WTC11 (cell line): Measurements from ENCODE around the gene ICOS. TPM values are rescaled to one million over a fixed set of nuclear protein-coding genes. Genes with fewer than 3 reads are reported as not detected.

Experiments
- ATAC-seq: fragments of 200-7000 bp; cut with Tn5 transposase; 2 replicates; pipeline ENCODE4 v1.10.0; 2021; ENCODE audit warnings: mild to moderate bottlenecking, moderate library complexity
- CTCF ChIA-PET: fragments of 300-600 bp; sonication (Branson Sonifier 250); formaldehyde crosslinking; loops from one replicate; lab custom pipeline; 2021; ENCODE audit warnings: antibody characterized with exemption; lab: Charles Lee
- POLR2A ChIA-PET: fragments of 350-600 bp; sonication (Branson Sonifier 250); formaldehyde crosslinking; loops from one replicate; lab custom pipeline; 2021; ENCODE audit warnings: antibody characterized with exemption; lab: Charles Lee
- DNase-seq: peaks from one replicate; pipeline ENCODE4 v3.0.0; 2021; ENCODE audit warnings: low spot score
- H3K27ac Mint-ChIP-seq: 2 replicates; pipeline ENCODE4 v1.8.0; 2021; ENCODE audit warnings: mixed read lengths
- H3K27me3 Mint-ChIP-seq: 2 replicates; pipeline ENCODE4 v1.8.0; 2021; ENCODE audit warnings: low read depth, mild to moderate bottlenecking, moderate library complexity, mixed read lengths
- H3K36me3 Mint-ChIP-seq: 2 replicates; pipeline ENCODE4 v1.8.0; 2021; ENCODE audit warnings: mixed read lengths
- H3K4me1 Mint-ChIP-seq: 2 replicates; pipeline ENCODE4 v1.8.0; 2022; ENCODE audit warnings: mixed read lengths
- H3K4me3 Mint-ChIP-seq: 2 replicates; pipeline ENCODE4 v1.8.0; 2021; ENCODE audit warnings: mild to moderate bottlenecking, moderate library complexity, mixed read lengths
- H3K9me3 Mint-ChIP-seq: 2 replicates; pipeline ENCODE4 v1.8.0; 2021; ENCODE audit warnings: mixed read lengths
- AR ChIP-seq: fragments of 250-450 bp; sonication (Bioruptor Pico); IDR thresholded peaks from 2 replicates; pipeline ENCODE4 v1.9.0; 2021; ENCODE audit warnings: mild to moderate bottlenecking
- CBFB ChIP-seq: sonication (generic); formaldehyde crosslinking; IDR thresholded peaks from 2 replicates; pipeline ENCODE4 v1.8.1; 2022; ENCODE audit warnings: mild to moderate bottlenecking, low read depth, missing genetic modification reagents
- CDX4 ChIP-seq: fragments of 250-450 bp; sonication (Bioruptor Pico); IDR thresholded peaks from 2 replicates; pipeline ENCODE4 v1.9.0; 2021; ENCODE audit warnings: moderate library complexity, mild to moderate bottlenecking, inconsistent platforms, borderline replicate concordance
- ERG ChIP-seq: fragments of 250-450 bp; sonication (Bioruptor Pico); IDR thresholded peaks from 2 replicates; pipeline ENCODE4 v1.8.0; 2021; ENCODE audit warnings: mild to moderate bottlenecking
- FOXP1 ChIP-seq: sonication (generic); formaldehyde crosslinking; IDR thresholded peaks from 2 replicates; pipeline ENCODE4 v1.8.0; 2022; ENCODE audit warnings: missing genetic modification reagents, mild to moderate bottlenecking, moderate library complexity, borderline replicate concordance
- GTF2I ChIP-seq: fragments of 250-450 bp; sonication (Bioruptor Pico); conservative IDR thresholded peaks from 2 replicates; pipeline ENCODE4 v1.4.0; 2021; ENCODE audit warnings: mild to moderate bottlenecking
- HMGA2 ChIP-seq: fragments of 250-450 bp; sonication (Bioruptor Pico); IDR thresholded peaks from 2 replicates; pipeline ENCODE4 v1.4.0; 2021; ENCODE audit warnings: mild to moderate bottlenecking, moderate library complexity
- IRF2 ChIP-seq: sonication (generic); formaldehyde crosslinking; IDR thresholded peaks from 2 replicates; pipeline ENCODE4 v1.8.0; 2022; ENCODE audit warnings: low read depth, missing genetic modification reagents, borderline replicate concordance
- JUN ChIP-seq: sonication (generic); formaldehyde crosslinking; IDR thresholded peaks from 2 replicates; pipeline ENCODE4 v1.8.0; 2023; ENCODE audit warnings: mild to moderate bottlenecking, missing genetic modification reagents
- KAT7 ChIP-seq: sonication (generic); formaldehyde crosslinking; IDR thresholded peaks from 2 replicates; pipeline ENCODE4 v1.8.1; 2023; ENCODE audit warnings: missing genetic modification reagents, mild to moderate bottlenecking, borderline replicate concordance
- NFATC4 ChIP-seq: fragments of 250-450 bp; sonication (Bioruptor Pico); IDR thresholded peaks from 2 replicates; pipeline ENCODE4 v1.9.0; 2021; ENCODE audit warnings: mild to moderate bottlenecking
- NFE2L1 ChIP-seq: sonication (generic); formaldehyde crosslinking; IDR thresholded peaks from 2 replicates; pipeline ENCODE4 v1.8.1; 2023; ENCODE audit warnings: missing genetic modification reagents
- NR2C2 ChIP-seq: sonication (generic); formaldehyde crosslinking; IDR thresholded peaks from 2 replicates; pipeline ENCODE4 v1.8.0; 2022; ENCODE audit warnings: mild to moderate bottlenecking, missing genetic modification reagents
- PREB ChIP-seq: sonication (generic); formaldehyde crosslinking; IDR thresholded peaks from 2 replicates; pipeline ENCODE4 v1.8.1; 2022; ENCODE audit warnings: mild to moderate bottlenecking, missing genetic modification reagents, moderate library complexity, borderline replicate concordance
- SOX15 ChIP-seq: fragments of 250-450 bp; sonication (Bioruptor Pico); IDR thresholded peaks from 2 replicates; pipeline ENCODE4 v1.9.0; 2021; ENCODE audit warnings: mild to moderate bottlenecking
- STAT6 ChIP-seq: sonication (generic); formaldehyde crosslinking; conservative IDR thresholded peaks from 2 replicates; pipeline ENCODE4 v1.8.1; 2023; ENCODE audit warnings: mild to moderate bottlenecking, low read depth, missing genetic modification reagents, moderate library complexity
- TEAD1 ChIP-seq: sonication (generic); formaldehyde crosslinking; IDR thresholded peaks from 2 replicates; pipeline ENCODE4 v1.8.0; 2022; ENCODE audit warnings: mild to moderate bottlenecking, missing genetic modification reagents
- TEAD4 ChIP-seq: sonication (generic); formaldehyde crosslinking; IDR thresholded peaks from 2 replicates; pipeline ENCODE4 v1.8.0; 2022; ENCODE audit warnings: mild to moderate bottlenecking, missing genetic modification reagents
- ZMAT4 ChIP-seq: fragments of 250-450 bp; sonication (Bioruptor Pico); IDR thresholded peaks from 2 replicates; pipeline ENCODE4 v1.9.0; 2021; ENCODE audit warnings: mild to moderate bottlenecking
- ZNF263 ChIP-seq: sonication (generic); formaldehyde crosslinking; IDR thresholded peaks from 2 replicates; pipeline ENCODE4 v1.8.1; 2022; ENCODE audit warnings: low read depth, mild to moderate bottlenecking, moderate library complexity, missing genetic modification reagents
- ZNF317 ChIP-seq: sonication (generic); formaldehyde crosslinking; IDR thresholded peaks from 2 replicates; pipeline ENCODE4 v1.8.1; 2023; ENCODE audit warnings: low read depth, mild to moderate bottlenecking, moderate library complexity, missing genetic modification reagents, borderline replicate concordance
- ZNF416 ChIP-seq: fragments of 250-450 bp; sonication (Bioruptor Pico); IDR thresholded peaks from 2 replicates; pipeline ENCODE4 v1.9.0; 2021; ENCODE audit warnings: mild to moderate bottlenecking, inconsistent platforms
- ZNF671 ChIP-seq: fragments of 250-450 bp; sonication (Bioruptor Pico); IDR thresholded peaks from 2 replicates; pipeline ENCODE4 v1.8.0; 2021; ENCODE audit warnings: mild to moderate bottlenecking
- total RNA-seq: library from RNA; stranded (reverse); gene quantifications from 3 replicates; pipeline ENCODE4 v1.2.3, GENCODE V29; 2021

The ICOS gene
- total RNA-seq, 1 experiment from 2014 or later: 0.11 TPM

- peaks cover 13% of the 10 kb centered on the region for H3K9me3 Mint-ChIP-seq
- no peak for DNase-seq
- ATAC-seq: no peak
- H3K36me3 Mint-ChIP-seq: no peaks in the 10 kb centered on the region
- H3K4me3 Mint-ChIP-seq: no peak overlapping the region
- H3K4me1 Mint-ChIP-seq: peaks cover 7% of the 10 kb centered on the region
- no peak for TF ChIP-seq GTF2I
- no peak for TF ChIP-seq NFE2L1 (CRISPR knock-in tag)
- no peak for TF ChIP-seq SOX15 (CRISPR knock-in tag)
- no peak for TF ChIP-seq ZNF671 (CRISPR knock-in tag)
- no peak for TF ChIP-seq AR (CRISPR knock-in tag)
- no peak for TF ChIP-seq CDX4 (CRISPR knock-in tag)
- TF ChIP-seq KAT7: no peak
- no peak for TF ChIP-seq TEAD4 (CRISPR knock-in tag)
- no peak for TF ChIP-seq ZNF263 (CRISPR knock-in tag)
- no peak for TF ChIP-seq CBFB
- TF ChIP-seq STAT6 (CRISPR knock-in tag): no peak
- no peak for TF ChIP-seq JUN (CRISPR knock-in tag)
- no peak for TF ChIP-seq ERG (CRISPR knock-in tag)
- no peak for TF ChIP-seq ZNF317
- TF ChIP-seq ZMAT4: no peak
- no peak for TF ChIP-seq IRF2 (CRISPR knock-in tag)
- TF ChIP-seq HMGA2 (CRISPR knock-in tag): no peak
- no peak for TF ChIP-seq NR2C2 (CRISPR knock-in tag)
- ChIA-PET CTCF (no interaction called here), POLR2A (no interaction called here)
- no peak overlapping the region for H3K27ac Mint-ChIP-seq
- no peaks in the 10 kb centered on the region; the same call in 1 of the 2 replicates for H3K27me3 Mint-ChIP-seq
These were observed 42.3 kb upstream of the ICOS start for GRCh38 chr2:203894262-203894661.

GRCh38 chr2:203897544-203897943, 39.0 kb upstream of the ICOS start:
- no peak for TF ChIP-seq STAT6 (CRISPR knock-in tag)
- no peak for TF ChIP-seq ZNF317
- TF ChIP-seq ZNF263 (CRISPR knock-in tag): no peak
- no peak for TF ChIP-seq TEAD1 (CRISPR knock-in tag)
- no peak for TF ChIP-seq ZNF671 (CRISPR knock-in tag)
- no peak for TF ChIP-seq FOXP1 (CRISPR knock-in tag)
- TF ChIP-seq ZNF416 (CRISPR knock-in tag): no peak
- no peak for TF ChIP-seq ERG (CRISPR knock-in tag)
- no peak for TF ChIP-seq NFATC4
- TF ChIP-seq PREB: no peak
- TF ChIP-seq, all 79 proteins: peak for 0
- no peaks in the 10 kb centered on the region for H3K4me1 Mint-ChIP-seq
- H3K36me3 Mint-ChIP-seq: peaks cover 10% of the 10 kb centered on the region
- H3K4me3 Mint-ChIP-seq: no peak overlapping the region
- H3K27me3 Mint-ChIP-seq: no peaks in the 10 kb centered on the region; the same call in 1 of the 2 replicates
- H3K27ac Mint-ChIP-seq: no peak overlapping the region
- DNase-seq (no peak), ATAC-seq (no peak)
- H3K9me3 Mint-ChIP-seq: peaks cover 16% of the 10 kb centered on the region
- CTCF ChIA-PET: interaction anchor here (1.0 to 1.9 kb wide), 2 partner anchors 12 to 82 kb away, joined by 4 read pairs; no protein-coding TSS in a partner anchor
- POLR2A ChIA-PET: interaction anchor here (0.6 kb wide), 1 partner anchor 18 kb away, joined by 3 read pairs; no protein-coding TSS in a partner anchor
